HPDE6-E6E7 (cell line): ENCODE measurements around the gene PAX5.
"Not testable (repeated sequence)": the region's sequence is repeated elsewhere in the genome, so short reads cannot be mapped to it uniquely, and the experiment has no call there.

Experiments used
- DNase-seq: peaks from one replicate; pipeline ENCODE4 v3.0.0; 2011; ENCODE audit warnings: missing footprints; ENCODE audit errors: extremely low spot score

Gene PAX5

GRCh38 chr9:36881316-36881715, 152.8 kb downstream of the PAX5 start:
- DNase-seq: no peak

- no peak for DNase-seq
Observed at GRCh38 chr9:36880075-36880474, 154.0 kb downstream of the PAX5 start.

GRCh38 chr9:36878986-36879982, 154.8 kb downstream of the PAX5 start:
- DNase-seq: no peak

- no peak for DNase-seq
Observed at GRCh38 chr9:36877239-36877638, 156.8 kb downstream of the PAX5 start.

GRCh38 chr9:36876056-36876455, 158.0 kb downstream of the PAX5 start:
- DNase-seq: no peak

- no peak for DNase-seq
Observed at GRCh38 chr9:36874921-36875320, 159.1 kb downstream of the PAX5 start.

GRCh38 chr9:36874261-36874660, 159.8 kb downstream of the PAX5 start:
- no peak for DNase-seq

- DNase-seq: peak; percentile 76
Observed at GRCh38 chr9:36873247-36873875, 160.7 kb downstream of the PAX5 start.

- no peak for DNase-seq
Observed at GRCh38 chr9:36872641-36873040, 161.4 kb downstream of the PAX5 start.

- DNase-seq: no peak
Observed at GRCh38 chr9:36871606-36872005, 162.5 kb downstream of the PAX5 start.

GRCh38 chr9:36870960-36871359, 163.1 kb downstream of the PAX5 start:
- DNase-seq: no peak

- not testable (repeated sequence) for DNase-seq
Observed at GRCh38 chr9:36869605-36870004, 164.5 kb downstream of the PAX5 start.

GRCh38 chr9:36868586-36869282, 165.3 kb downstream of the PAX5 start:
- DNase-seq: no peak

- no peak for DNase-seq
Observed at GRCh38 chr9:36867672-36868471, 166.2 kb downstream of the PAX5 start.

- DNase-seq: no peak
Observed at GRCh38 chr9:36867241-36867640, 166.8 kb downstream of the PAX5 start.

GRCh38 chr9:36866840-36867239, 167.2 kb downstream of the PAX5 start:
- DNase-seq: no peak

GRCh38 chr9:36865731-36866635, 168.1 kb downstream of the PAX5 start:
- no peak for DNase-seq

- DNase-seq: no peak
Observed at GRCh38 chr9:36864491-36865410, 169.3 kb downstream of the PAX5 start.
